Measurements from ENCODE around the gene WSCD2.

Gene WSCD2

DNA sequence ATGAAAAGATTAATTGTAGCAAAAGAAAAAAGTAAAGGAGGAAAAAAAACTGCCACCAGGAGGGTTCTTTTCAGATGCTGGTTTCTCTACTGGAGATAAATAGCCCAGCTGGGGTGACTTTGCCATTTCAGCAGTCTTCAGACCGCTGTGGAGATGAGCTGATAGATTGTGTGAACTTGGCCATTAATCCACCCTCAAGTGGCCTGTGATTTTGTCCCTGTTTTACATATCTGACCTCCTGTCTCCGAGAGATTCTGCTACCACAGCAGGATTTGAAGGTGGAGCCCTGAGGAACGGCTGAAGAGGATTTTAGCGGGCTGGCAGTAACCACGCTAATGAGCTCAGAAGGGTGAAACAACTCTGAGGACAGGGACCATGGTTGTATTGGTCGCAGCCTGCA lies 72.7 kb downstream of the WSCD2 start:
- no peak for DNase-seq

DNA sequence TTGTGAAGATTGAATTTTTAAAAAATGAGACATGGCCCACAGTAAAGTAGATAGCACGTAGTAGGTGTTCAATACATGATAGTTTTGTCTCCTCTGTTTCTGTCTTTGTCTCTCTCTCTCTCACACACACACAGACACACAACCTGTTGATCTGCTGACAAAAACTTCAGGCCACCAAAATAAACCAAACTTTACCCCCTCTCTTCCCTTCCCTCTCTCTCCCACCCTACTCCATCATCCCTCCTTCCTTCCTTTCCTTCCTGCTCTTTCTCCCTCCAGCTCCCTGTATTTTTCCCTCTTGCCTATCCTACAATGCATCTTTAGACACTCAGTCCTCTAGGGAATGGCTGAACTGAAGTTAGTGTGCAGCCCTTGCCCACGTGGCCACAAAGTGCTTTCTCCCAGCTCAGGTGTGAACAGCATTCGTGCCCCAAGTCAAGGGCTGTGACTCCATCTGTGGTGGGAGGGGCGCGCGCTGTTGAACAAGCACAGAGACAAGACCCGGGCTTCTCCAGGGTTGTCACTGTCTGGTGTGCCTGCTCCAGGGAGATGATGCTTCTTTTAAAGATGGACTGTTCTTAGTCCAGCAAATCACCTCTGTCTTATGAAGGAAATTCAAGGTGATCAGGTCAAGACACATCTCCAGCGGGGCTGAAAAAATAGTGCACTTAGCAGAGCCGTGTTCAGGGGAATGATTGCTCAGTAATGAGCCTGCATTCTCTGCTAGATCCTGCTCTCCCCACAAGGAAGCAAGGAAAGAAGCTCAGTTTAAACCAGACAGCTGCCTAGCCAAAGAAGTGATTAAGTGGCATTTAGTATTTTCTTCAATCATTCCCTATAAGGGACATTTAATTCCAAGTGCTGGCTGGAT lies 75.3 kb downstream of the WSCD2 start:
- no peak for DNase-seq

DNA sequence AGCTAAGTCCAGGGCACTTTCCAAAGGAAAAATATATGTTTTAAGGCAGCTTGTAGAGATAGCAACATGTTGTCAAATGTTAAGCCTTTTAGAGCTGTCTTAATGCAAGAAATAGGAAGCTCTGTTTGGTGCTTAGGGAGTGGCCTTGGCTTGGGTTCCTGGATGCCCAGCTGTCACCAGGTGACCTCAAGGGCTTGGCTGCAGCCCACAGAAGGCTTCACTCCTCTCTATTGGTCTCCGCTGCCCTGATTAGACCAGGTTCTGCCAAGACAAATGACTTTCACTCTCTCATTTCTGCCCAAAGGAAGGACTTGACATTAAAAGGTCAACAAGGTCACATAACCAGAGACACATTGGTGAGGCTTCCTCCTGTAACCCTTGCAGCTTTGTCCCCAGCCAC lies 76.8 kb downstream of the WSCD2 start:
- no peak for DNase-seq

DNA sequence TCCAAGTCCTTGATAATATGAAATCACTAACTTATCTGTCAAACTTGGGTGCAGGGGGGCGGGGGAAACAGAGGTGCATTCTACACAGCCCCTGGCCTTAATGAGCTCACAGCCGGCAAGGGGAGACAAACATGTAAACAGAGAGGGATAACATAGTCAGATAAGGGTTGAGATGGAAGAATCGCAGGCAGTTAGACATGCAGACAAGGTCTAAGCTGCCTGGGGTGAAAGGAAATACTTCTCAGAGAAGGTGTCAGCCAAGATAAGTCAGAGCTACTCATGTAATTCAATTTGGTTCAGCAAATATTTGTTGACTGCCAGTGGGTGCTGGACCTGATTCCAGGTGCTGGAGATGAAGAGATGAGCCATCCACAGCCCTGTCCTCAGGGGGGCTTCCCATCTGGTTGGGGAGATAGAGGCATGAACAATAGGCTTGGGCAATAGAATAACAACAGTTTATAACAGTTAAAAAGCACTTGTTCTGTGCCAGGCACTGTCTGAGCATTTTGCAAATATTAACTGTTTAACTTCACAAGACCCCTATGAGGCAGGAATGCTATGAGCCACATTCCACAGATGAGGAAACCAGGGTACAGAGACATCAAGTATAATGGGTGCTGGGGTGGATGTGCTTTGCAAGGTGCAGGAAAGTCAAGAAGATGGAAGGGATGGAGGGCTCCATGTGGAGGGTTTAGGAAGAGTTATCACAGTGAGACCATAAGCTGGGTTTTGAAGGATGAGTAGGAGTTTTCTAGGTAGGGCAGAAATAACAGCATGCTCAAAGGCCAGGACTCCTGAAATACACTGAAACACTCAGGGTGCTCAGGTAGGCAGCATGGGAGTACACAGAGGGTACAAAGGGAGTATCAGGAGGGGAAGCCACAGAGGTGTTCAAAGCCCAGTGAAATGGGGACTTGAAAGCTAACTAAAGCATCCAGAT lies 79.0 kb downstream of the WSCD2 start:
- DNase-seq = no peak

DNA sequence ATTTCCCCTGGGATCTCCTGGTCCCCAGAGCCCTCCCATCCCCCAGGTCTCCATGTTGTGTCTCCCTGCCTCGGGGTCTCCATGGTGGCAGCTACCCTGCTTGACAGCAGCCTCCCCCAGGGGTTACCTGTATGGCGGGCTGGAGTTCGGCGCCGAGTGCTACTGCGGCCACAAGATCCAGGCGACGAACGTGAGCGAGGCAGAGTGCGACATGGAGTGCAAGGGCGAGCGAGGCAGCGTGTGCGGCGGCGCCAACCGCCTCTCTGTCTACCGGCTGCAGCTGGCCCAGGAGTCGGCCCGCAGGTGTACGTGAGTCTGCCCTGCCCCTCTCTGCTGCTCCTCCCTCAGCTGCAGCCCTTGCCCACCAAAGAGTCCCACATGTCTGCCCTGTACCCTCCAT lies 80.9 kb downstream of the WSCD2 start:
- DNase-seq = no peak

DNA sequence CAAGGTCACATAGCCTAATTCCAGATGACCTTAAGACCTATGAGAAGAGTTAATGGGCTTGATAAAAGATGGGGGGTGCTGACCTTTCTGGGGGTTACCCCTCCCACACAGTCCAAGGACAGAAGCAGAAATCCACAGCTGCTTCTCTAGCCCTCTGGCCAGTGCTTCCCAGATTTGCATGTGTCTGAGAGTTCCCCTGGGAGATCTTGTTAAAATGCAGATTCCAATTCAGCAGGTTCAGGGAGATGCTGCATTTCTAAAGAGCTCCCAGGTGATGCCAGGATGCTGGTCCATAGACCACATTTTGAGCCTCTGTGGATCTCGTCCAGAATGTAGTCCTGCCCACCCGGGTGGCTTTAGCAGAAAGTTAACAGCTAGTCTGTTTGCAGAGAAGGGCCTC lies 82.1 kb downstream of the WSCD2 start:
- DNase-seq = no peak

DNA sequence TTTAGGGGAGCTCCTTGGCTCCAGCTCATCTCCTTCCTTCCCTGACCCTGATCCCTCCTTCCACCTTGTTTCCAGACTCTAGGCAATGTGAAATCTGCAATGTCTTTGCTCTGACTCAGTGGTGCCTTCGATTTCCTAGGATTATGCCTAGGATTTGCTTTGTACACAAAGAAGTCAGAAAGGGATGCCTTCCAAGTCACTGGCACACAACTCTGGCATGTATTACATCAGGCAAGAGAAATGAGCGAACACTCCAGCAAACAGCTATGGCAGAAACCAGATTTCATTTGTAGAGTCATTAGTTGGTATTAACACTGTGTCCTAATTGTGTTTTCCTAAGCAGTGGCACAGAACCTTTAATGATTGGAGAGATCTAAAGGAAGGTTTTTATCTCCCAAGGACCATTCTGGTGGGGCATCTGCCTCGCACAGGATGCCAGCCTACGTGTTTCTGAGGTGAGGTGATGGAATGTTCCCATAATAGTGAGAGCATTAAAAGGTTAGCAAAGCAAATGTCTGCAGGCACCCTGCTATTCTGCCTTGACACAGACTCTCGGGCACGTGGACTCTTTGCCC lies 84.9 kb downstream of the WSCD2 start:
- DNase-seq = no peak

DNA sequence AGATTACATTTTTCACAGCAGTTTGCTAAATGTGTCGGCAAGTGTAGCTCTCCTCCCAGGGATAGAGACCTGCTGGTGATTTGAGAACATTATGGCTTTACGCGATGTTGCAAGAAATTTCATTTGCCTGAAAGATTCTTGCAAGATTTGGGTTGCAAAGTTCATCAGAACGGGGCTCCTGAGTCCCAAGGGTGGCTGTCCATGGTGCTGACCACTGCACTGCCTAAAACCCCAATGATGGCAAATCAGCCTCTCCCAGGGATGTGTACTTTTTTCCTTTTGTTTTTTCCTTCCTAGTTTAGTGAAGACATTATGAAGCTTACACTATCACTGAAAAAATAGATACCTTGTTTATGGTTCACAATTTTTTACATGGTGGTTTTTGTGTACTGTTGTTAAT lies 85.4 kb downstream of the WSCD2 start:
- DNase-seq = peak; percentile 40

DNA sequence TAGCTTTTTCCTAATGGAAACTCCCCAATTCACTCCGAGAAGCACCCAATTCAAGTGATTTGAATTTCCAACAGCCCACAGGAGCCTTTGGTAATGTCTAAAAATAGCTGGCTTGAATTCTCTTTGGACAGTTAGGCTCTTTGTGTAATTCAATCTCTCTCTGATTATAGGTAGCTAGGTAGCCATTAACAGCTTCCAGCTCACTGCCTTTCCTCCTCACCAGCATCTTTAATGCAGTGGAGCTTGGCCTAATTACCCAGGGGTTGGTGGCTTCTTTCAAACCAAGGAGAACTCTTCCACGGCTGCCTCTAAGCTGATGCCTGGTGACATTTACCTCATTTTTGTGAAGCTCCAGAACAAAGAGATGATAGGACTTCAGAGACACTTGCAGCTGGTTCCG lies 86.4 kb downstream of the WSCD2 start:
- DNase-seq = no peak

DNA sequence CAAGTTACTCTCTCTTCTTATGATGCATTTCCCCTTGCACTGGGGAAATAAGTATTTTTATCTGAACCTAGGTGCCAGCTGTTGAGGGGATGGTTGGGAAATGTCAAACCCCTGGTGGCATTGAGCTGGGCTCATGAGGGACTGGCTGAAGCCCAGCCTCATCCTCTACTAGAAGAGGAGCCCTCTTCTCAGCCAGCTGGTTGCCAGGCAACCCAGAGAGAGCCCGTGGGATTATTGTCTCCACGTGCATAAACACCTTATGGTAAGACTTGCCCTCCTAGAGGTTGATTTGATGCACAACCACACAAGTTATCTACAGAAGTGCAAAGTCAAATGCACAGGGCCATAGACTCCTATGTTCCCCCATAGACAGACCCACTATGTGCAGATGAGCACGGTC lies 89.8 kb downstream of the WSCD2 start:
- DNase-seq = no peak

DNA sequence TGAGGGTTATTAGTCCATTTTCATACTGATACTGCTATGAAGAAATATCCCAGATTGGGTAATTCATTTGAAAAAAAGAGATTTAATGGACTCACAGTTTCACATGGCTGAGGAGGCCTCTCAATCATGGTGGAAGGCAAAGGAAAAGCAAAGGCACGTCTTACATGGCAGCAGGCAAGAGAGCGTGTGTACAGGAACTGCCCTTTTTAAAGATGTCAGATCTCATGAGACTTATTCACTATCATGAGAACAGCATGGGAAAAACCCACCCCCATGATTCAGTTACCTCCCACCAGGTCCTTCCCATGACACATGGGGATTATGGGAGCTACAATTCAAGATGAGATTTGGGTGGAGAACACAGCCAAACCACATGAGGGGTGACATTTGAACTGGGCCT lies 96.0 kb downstream of the WSCD2 start:
- DNase-seq = peak; percentile 28

DNA sequence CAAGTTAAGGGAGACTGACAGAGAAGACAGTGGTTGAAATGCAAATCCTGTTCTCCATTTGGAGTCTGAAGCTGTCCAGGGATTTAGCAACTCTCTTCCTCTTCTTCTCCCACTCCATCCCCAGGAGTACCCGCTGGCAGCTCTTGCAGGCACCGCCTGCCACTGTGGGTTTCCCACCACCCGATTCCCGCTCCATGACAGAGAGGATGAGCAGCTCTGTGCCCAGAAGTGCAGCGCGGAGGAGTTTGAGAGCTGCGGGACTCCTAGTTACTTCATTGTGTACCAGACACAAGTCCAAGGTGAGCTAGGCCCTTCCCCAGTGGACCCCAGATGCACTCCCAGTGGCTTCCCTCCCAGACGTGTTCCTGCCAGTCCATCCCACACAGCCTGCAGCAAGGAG lies 97.8 kb downstream of the WSCD2 start:
- no peak for DNase-seq

DNA sequence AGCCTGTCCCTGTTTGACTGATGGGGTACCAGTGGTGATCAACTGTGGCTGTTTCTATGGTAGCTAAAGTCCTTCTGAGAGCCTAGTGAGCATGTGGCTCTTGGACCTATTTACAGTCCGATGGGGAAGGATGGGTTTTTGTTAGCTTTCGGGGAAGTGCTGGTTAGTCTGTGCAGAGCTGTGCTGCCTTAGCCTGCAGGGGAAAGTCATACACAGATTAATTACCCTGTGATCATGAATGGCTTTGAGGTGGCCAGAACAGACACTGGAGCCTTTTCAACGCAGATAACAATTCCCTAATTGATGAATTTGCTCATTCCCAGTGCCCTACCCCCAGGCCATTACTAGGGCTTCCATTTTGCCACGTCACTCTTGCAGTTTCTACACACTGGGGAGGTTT lies 99.7 kb downstream of the WSCD2 start:
- DNase-seq = no peak

DNA sequence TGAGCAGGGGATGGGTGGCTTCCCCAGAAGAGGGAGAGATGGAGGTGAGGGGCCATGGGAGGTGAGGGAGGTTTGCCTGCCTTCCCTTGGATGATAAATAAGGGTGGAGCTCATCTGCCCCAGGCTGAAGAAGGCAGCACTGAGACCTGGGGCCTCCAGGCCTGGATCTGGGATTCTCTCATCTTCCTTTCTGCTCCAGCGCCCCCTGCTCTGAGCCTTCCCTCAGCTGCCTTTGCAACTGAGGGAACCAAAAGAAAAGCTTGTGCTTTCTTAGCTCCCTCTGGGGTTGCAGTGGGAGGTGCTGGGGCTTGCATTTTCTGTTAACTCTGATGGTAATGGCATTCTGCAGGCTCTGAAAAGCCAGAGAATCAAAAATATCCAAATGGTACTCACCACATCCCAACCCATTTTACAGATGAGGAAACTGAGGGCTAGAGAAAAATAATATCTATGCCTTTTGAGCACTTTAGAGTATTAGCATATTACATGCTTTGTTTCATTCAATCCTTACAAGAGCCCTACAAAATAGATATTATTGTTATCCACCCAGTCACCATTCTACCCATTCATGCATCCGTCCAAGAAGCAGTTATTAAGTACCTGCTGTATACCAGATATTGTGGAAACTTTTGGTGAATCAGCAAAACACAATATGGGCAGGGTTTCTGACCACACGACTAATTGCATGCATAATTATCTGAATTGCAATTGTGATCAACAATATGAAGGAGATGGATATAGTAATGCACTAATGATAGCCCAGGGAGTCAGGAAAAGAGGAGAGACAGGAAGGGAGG lies 102.2 kb downstream of the WSCD2 start:
- DNase-seq = no peak

DNA sequence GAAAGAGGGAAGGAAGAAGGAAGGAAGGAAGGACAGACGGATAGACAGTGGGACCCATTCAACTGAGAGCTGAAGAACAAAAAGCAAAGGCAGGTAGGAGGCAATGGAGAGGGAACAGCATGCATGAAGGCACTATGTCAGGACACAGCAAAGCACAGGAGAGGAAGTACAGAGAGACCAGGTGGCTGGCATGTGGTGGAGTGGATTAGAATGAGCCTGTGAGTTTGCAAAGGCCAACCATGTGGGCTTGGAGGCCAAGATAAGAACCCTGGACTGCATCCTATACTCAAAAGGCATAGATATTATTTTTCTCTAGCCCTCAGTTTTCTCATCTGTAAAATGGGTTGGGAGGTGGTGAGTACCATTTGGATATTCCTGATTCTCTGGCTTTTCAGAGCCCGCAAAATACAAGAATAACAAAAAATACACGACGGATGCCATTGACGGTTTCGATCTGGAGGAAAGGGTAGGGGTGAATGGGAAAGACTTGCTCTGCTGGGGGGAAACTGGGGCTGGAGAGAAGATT lies 102.9 kb downstream of the WSCD2 start:
- DNase-seq = no peak

DNA sequence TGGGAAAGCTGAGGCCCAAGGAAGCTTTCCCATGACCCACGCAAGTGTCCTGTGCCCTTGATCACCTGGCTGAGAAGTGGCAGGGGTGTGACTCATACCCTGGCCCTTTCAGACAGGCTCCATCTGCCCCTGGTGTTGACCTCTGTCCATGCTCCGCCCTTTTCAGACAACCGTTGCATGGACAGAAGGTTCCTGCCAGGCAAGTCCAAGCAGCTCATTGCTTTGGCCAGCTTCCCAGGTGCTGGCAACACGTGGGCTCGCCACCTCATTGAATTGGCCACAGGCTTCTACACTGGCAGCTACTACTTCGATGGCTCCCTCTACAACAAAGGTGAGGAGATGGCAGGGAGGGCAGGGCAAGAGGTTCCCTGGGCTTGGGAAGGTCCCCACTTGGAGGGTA lies 103.5 kb downstream of the WSCD2 start:
- DNase-seq = no peak

DNA sequence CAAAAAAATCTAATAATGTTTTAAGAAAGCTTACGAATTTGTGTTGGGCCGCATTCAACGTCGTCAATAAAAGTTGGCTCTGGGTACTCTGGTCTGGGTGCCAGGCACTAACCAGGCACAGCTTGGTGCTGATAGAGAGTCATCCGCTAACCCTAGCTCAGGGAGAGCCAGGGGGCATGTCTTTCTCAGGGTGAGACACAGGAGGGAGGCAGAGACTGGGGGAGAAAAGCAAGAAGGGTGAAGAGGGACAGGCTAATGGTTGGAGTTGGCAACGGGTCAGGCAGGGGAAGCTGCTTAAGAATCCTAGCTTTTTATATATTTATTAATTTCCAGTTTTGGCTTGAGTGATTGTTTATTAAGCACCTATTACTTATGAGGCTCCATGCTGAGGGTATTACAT lies 105.1 kb downstream of the WSCD2 start:
- DNase-seq = peak; percentile 52

DNA sequence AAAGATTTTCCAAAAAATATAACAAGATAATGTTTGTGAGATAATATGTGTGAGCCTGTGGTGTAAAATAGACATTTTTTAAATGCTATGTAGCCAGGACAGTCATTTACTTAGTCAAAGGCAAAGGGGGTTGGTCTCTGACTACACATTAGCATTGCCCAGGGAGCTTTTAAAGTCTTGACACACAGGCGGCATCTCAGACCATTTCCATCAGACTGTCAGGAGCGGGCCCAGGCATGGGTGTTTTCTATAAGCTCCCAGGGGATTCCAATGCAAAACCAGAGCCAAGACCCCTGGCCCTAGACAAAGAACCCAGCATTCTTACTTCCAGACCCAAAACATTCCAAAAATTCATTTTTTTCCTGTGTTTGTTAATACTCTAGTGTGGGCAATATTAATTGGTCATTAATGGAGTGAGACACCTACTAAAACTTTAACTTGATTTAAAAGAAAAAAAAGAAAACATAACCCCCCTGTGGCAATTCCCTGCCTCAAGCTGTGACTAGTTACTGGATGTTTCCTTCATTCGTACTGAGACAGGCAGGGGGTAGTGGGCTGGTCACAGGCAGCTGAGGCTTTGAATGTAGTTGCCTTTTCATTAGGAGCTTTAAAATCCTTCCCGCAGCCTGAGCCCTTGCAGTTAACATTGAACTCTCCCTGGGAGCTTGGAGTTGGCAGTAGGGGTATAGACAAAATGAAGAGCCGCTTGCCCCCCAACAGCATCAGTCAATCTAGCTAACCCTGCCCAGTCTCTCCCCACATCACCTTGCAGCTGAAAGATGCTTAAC lies 106.3 kb downstream of the WSCD2 start:
- DNase-seq = no peak

DNA sequence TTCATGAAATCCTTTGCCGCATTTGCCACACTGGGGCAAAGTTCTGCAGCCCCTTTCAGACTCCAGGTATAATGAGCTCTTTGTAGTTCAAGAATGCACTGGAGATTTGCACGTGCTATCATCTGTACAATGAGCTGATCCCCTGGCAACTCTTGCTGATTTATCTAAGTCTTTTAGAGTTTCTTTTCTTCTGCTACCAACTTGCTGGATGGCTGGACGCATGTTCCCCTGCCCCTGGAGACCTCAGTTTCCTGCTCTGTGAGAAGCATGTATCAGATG lies 106.8 kb downstream of the WSCD2 start:
- DNase-seq = no peak

DNA sequence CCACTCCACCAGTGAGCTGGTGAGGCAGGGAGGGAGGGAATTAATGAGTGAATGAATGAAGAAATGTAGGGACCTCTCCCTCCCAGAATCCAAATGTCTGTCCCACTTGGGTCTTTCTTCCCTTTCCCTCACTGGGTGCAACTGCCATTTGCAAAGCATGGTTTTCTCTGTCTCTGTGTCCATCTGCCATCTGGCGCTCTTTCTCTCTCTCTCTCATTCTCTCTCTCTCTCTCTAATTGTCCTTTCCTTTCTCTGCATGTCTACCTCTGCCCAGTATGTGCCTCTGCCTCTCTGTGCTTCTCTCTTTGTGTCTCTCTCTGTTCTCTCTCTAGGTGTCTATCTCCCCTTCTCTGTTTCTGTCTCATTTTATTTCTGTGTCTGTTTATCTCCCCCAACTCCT lies 107.3 kb downstream of the WSCD2 start:
- no peak for DNase-seq

DNA sequence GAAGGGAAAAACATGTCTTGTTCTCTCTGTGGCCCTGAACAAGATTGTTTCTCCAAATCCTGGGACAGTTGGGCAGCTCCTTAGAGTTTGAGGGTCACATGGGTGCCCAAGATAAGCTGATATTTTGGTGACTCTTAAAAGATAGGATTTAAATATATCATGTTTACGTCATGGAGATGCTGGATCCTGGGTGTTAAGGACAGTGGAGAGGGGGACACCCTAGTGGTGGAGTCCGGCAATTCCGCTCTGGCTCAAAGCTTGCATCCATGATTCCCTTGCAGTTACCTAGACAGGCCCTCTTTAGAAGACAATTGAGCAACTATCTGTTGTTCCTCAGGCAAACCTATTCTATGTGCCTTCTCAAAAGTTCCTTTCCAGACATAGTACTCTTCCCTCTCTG lies 108.2 kb downstream of the WSCD2 start:
- peak; percentile 5 for DNase-seq

DNA sequence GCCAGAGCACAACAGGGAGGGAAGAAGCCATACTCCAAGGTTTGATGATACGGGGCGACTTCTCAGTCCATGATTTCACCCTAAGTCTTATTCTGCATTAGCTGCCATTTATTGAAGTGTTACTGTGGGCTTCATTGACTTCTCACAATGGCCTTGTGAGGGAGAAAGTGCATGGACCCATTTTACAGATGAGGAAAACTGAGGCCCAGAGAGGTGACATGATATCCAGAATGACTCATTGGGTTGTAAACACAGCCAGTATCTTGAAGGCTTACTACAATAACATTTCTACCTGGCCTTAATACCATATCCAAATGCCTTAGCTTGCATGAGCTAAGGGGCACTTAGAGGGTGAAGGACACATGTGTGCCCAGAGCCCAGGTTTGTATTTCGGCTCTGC lies 109.4 kb downstream of the WSCD2 start:
- DNase-seq = no peak

All from suppressor macrophage treated with lipopolysaccharide for 4 hours (primary cell).